ENCODE data around the gene GRK5. TPM values are rescaled to one million over a fixed set of nuclear protein-coding genes. Genes with fewer than 3 reads are reported as not detected.

The GRK5 gene
- total RNA-seq, 1 donor from 2014 or later, result 93.1 TPM

DNA sequence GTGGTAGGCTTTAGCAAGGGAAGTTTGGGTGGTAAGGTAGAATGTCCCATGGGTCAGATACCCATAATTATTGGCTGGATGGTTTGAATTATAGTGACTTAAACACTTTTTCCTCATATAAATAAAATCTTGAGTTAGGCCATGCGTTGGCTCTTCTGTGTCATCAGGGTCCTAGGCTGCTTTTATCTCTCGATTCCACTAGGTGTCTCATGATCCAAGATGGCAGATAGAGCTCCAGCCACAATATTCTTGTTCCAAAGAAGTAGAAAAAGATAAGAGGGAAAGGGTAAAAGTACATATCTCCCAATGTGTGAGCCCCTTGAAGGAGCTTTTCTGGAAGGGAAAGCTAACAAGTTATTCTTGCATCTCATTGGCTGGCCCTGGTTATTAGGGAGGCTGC lies 144.7 kb downstream of the GRK5 start:
- no peak for DNase-seq (ENCODE audit: extremely low read depth, low read depth, low spot score)

DNA sequence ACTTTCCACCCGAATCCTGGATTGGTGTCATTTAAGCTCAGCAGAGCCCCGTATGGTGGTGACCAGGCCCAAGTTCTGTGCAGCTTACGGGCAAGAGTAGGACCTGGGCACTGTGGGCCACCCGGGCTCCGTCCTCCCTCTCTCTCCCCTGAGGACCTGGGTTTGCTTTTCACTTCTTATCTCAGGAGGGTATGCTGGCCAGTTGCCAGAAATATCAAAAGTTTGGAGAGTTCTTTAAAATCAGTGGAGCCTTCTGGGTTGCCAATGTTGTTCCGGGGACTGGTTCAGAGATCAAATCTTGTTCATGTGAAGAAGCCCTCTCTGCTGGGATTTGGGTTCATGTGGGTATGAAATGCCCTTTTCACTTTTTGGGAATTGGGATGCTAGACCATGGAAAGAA lies 145.4 kb downstream of the GRK5 start:
- no peak for DNase-seq (ENCODE audit: extremely low read depth, low read depth, low spot score)

DNA sequence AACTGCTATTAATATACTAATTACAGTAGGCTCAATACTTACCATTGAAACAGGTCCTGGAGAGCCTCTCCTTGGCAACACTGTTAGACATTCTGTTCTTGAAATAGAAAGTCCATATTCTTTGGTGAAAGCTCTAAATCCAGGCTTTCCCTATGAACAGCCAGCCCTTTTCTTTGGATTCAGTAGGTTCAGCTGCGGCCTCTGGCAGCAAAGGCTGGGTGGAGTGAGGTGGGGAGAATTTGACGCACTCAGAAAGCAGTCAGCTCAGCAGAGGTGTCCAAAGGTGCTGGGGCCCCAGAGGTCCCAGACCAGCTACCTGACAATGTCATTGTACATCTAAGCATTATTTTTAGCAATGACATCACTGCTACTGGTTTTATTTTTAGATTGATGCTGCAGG lies 146.1 kb downstream of the GRK5 start:
- DNase-seq (ENCODE audit: extremely low read depth, low read depth, low spot score), result no peak

DNA sequence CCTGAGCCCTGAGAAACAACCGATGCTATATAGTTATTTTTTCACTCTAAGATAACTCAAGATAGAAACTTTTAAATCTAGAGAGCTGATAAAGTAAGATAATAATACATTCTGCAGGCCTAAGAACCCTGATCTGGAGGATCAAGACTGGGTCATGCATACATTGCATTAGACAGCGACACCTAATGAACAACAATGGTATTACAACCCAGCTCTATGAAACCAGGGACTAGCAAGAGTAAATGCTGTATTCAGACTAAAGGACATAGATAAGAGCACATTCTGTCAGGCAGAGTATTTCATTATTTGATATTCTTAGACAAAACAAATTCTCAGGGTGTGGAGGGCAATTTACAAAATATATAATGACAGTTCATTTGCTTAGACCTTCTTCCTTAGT lies 148.6 kb downstream of the GRK5 start:
- no peak for DNase-seq (ENCODE audit: extremely low read depth, low read depth, low spot score)

DNA sequence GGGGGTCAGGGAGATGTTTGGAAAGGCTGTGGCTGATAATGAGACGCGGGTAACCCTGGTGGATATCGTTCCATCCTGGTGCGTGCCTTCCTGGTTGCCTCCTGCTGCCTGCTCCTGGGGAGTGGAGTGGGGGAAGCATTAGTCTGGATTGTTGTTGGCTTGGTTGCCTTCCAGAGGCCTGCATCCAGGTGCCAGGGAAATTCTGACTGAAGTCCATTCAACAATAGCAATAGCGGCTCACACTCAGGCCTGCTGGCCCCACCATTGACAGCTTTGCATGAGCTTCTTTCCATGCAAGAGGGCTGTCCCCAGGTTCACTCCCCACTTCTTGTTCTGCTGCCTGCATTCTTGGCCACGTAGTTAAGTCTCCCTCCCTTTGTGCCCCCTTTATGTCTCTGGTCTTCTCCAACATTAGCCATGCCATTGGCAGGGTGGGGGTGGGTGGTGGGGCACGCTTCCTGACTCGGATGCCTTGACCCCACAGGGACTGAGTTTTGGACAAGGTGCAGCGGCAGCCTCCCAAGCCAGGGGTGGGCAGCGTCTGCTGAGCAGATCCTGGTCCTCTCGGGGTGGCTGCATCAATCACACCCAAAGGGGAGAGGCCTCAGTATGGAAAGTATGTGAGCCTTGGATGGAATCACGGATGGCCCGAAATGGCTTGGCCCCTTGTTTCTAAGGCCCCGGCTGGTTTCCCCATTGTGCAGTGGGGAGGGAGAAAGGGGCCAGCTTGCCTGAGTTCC lies 150.2 kb downstream of the GRK5 start:
- DNase-seq (ENCODE audit: extremely low read depth, low read depth, low spot score), result no peak

DNA sequence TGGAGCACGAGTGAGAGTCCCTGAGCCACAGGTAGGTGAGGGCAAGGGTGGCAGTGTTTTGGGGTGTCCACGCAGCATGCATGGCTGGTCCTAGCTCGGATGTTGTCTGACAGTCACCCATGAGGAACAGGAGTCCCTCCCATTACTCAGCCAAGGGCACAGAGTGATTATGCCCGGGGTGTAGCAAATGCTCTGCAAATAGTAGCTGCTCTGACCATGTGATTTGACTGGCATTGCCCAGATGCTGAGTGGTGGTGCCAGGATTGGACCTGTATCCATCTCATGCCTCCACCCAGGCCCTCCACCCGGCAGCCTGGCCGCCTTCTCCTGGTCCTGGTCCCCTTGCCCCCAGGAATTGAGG lies 150.8 kb downstream of the GRK5 start:
- DNase-seq (ENCODE audit: extremely low read depth, low read depth, low spot score), result no peak

DNA sequence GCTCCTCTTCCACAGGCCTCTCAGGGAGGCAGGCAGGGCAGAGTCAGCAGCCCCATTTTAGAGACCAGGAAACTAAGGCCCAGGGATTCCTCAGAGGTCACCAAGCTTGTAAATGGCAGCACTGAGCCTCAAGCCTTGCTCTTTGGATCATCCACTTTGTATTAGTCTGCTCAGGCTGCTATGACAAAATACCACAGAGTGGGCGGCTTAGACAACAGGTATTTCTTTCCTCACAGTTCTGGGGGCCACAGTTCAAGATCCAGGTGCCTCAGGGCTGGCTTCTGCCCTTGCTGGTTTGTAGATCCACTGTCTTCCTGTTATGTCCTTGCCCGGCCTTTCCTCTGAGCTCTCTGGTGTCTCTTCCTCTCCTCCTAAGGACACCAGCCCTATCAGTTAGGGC lies 151.2 kb downstream of the GRK5 start:
- DNase-seq (ENCODE audit: extremely low read depth, low read depth, low spot score), result no peak

DNA sequence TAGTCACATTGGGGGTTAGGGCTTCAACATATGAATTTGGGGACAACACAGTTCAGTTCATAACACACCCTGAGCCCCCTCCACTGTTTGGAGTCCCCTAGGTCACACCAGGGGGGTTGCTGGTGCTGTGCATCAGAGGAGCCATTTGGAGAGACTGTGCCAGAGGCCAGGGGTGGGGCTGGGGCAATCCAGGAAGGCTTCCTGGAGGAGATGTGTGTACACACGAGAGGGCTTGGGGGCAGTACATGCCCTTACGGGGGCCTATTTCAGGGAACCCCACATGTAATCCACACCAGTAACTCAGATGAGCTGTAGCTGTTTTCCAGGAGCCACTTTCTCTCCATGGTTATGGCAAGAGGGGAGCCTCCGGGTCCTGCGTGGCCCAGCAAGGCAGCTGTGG lies 151.7 kb downstream of the GRK5 start:
- DNase-seq (ENCODE audit: extremely low read depth, low read depth, low spot score), result no peak

DNA sequence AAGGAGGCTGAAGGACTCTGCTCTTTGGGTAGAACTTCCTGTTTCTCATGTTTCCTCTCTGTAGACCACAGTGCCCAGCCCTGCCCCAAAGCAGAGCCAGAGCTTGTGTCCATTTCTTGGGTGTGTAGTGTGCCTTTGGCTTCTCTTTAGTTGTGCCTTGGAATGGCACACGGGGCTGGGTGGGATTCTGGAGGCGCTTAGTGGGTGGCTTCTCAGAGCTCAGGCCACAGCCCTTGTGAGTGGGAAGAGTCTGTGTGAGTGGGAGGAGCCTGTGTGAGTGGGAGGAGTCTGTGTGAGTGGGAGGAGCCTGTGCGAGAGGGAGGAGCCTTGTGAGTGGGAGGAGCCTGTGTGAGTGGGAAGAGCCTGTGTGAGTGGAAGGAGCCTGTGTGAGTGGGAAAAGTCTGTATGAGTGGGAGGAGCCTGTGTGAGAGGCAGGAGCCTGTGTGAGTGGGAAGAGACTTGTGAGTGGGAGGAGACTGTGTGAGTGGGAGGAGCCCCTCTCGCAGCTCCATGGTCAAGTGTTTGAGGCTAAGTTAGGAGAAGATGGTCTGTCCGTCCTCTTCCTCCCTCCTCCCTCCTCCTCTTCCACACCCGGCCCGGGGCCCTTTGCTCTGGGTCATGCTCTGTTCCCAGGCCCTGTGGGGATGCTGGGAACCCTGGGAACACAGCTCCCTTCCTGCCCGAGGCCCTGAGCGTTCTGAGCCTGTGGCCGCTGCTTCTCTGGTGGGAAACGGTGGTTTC lies 153.0 kb downstream of the GRK5 start:
- no peak for DNase-seq (ENCODE audit: extremely low read depth, low read depth, low spot score)

DNA sequence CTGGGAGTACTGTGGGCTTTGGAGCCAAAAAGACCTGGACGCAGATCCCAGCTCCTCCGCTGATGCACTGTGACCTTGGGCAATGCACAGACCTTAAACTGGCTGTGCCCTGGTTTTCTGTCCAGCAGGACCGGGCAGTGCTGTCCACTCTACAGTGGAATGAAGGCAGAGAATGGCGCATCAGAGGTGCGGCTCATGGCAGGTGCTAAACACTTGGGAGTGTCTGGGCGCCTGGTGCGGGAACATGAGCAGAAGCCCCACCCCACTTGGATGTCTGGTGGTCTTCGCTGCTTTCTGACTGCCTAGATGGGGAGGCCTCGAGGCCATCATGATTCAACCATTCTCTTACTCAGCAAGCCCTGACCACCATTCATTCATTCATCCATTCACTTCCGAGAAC lies 153.7 kb downstream of the GRK5 start:
- DNase-seq (ENCODE audit: extremely low read depth, low read depth, low spot score), result no peak

DNA sequence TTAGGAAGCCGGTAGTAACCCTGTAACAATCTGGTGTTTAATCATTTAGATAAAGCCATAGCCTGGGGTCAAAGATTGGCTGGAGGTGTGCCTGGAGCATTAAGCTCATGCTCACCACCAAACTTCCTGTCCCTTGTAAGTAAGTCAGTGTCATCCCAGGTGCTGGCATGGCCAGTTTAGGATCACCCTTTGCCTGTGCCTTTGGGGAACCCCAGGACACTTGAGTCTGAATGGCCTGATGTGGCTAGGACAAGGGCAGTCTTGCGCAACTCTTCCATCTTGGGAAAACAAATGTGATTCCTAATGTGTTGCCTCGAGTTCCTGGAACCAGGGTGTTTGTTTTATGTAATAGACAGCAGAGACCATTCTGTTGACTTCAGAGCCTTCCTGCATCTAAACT lies 154.8 kb downstream of the GRK5 start:
- no peak for DNase-seq (ENCODE audit: extremely low read depth, low read depth, low spot score)

DNA sequence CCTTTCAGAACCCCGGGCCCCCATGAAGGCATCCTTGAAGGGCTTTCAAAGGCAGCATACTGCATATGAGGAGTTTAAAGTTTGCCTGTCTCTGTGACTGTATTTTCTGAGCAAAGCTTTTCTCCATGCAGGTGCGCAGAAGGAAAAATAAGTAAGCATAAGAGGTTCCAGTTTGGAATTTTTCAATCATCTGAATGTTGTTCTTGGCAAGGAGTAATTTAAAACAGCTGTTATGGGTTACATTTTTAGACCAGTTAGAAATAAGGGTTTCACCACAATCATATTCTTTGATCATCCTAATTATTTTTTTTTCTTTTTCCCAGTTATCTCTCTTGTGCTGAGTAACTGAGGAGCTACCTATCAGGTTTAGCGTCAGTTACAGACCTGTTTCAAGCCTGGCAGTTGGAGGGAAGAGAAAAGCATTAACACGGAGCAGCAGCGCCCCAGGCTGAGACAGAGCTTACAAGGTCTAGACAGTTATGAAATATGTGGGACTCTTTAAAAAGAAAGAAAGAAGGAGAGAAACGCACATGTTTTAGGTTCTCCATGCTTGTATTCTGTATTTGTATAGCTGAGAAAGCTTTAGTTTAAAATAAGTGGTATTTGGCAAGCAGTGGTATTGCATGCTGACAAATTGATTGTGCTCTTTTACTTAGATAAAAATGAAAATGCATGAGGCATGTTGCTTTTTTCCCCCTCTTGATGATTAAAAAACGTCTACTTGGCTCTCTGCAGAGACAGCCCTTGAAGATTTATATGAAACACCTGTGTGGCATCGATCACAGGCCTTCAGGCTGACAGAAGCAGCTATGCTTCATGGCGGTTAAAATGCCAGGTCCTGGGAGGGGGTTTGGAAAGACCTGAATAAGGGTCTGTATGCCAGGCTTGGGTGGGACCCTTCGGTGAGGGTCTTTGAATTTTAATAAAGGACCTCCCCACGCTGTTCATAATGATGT lies 157.6 kb downstream of the GRK5 start:
- DNase-seq (ENCODE audit: extremely low read depth, low read depth, low spot score), result no peak

DNA sequence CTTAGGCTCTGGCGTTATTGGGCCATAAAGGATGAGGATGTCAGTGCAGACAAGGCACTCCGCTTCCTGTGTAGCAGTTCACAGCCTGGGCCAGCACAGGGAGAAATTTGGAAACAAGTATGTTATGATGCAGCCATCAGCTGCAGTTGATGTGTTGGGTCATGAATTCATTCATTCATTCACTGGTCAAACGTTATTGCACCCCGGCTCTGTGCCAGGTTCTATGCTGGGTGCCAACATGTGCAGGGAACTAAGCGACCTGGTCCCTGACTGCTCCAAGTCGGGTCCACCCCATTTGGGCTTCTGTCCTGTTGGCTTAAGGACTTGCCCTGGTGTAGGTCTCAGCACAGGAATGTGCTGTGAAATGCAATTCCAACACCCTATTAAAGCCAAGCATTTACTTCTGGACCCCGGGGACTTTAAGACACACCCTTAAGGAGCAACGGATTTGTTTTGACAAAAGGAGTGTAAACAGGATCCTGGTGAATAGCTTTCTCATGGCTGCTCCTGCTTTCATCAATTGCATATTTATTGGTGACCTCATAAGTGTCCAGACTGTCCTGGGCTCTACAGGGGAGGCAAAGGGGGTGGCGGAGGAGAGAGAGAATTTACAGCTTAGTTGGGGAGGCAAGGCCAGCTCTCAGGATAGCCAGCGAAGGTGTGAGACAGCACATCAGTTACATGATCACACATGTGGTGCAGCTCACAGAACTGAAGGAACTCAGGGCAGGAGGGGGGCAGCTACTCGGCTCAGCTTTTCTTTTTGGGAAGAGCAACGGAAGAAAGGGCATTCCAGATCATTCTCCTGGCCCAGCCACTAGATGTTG lies 158.6 kb downstream of the GRK5 start:
- no peak for DNase-seq (ENCODE audit: extremely low read depth, low read depth, low spot score)

DNA sequence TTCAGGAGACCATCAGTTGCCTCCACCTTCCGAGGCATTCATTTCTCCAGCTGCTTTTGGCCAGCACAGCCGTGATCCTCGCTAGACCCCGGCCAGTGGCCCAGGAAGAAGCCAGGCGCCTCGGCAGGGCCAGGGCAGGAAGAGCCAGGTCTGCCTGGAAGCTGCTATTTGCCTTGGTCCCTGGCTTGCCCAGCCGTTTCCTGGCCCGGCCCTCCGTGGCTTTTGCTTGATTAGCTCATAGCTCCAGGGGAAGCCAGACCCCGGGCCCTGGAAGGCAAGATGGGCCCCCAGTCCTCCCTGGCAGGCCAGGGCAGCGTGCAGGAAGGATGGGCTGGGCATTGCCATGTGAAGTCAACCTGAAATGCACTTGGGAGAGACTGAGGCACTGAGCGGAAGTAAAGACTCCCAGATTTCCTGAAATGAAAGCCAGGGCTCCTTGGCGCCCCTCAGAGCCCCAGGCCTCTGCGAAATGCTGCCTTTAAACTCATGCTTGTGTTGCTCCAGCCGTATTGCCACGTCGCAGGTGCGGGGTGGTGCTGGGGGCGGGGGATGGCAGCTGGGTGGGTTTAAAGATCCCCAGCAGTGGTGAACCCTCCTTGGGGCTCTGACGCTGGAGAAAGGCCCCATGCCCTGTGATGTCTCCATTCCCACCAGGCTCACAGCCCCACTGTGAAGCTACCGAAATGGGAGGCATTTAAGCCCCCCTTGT lies 160.6 kb downstream of the GRK5 start:
- DNase-seq (ENCODE audit: extremely low read depth, low read depth, low spot score), result no peak

DNA sequence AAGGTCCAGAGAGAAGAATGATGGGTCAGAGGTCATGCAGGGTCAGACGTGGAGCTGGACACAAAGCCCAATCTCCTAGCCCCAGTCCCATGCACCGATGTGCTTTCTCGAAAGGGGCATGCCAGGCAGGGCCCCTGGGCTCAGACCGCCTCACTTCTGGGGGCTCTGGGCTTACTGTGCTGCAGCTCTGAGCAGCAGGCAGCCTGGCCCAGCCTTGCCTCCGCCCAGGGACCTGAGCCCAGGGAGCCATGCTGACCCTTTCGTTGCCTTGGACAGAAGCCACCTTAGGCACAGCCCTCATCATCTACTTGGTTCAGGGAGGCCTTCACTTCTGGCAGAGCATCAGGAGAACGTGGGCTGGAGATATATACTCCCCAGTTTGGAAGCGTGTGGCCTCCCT lies 161.2 kb downstream of the GRK5 start:
- DNase-seq (ENCODE audit: extremely low read depth, low read depth, low spot score), result no peak

DNA sequence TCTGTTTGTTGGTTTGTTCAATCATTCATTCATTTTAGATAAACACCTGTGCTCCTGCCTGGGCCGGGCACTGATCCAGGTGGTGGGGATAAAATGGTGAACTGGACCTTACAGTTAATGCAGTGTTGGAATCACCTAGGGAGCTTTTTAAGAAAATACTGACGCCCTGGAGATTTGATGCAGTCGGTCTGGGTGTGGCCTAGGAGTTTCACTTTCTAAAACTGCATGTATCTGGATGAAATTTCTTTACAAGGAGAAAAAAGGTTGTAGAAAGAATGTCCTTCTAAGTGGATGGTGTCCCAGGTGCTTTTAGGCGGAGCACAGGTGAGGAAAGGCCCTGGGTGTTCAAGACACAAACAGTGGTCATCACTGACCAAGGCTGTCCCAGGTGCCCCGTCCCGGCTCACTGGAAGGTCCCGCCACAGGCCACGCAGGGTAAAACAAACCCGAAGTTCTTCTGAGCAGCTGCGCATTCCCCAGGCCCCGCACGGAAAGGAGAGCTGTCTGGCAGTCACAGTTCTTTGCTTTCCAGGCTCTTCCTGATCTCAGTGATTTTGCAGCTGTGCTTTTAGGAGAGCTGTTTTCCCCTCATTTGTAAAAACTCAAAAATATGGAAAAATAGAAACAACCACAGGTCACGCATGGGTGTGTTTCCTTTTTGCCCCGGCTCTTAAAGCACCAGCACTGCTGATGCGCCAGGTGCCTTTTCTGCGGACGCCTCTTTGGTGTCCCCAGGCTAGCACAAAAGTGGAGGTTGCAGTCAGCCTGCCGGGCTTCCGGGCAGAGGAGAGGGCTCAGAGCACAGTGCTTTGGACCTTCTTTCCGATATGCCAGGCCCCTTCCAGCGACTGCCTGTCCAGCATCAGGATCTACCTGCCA lies 161.9 kb downstream of the GRK5 start:
- DNase-seq (ENCODE audit: extremely low read depth, low read depth, low spot score), result no peak

DNA sequence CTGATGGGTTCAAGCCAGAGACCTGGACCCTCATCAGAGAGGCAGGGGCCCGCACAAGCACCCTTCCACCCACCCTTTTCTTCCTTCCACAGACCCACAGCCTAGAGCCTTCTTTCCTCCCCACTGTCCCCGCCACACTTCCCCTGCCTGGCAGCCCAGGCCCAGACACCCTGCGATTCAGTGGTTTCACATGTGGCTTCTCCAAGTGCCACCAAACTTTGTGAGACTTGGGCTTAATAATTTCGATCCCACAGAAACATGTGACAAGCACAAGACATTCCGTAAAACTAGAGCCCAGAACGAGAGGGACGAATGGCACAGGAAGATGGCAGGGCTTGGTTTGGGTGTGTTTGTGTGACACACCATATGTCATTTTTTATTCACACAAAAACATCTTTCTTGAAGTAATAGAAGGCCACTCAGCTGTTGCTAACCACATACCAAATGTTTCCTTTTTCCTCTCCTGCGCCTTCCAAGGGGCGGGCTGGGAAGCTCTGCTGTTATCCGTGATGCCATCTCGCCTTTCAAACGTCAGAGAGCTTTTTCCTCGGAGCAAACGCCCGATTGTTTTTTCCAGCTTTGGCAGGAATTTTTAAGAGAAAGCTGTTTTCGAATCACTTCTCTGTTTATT lies 162.9 kb downstream of the GRK5 start:
- peak; percentile 78 for DNase-seq (ENCODE audit: extremely low read depth, low read depth, low spot score)

DNA sequence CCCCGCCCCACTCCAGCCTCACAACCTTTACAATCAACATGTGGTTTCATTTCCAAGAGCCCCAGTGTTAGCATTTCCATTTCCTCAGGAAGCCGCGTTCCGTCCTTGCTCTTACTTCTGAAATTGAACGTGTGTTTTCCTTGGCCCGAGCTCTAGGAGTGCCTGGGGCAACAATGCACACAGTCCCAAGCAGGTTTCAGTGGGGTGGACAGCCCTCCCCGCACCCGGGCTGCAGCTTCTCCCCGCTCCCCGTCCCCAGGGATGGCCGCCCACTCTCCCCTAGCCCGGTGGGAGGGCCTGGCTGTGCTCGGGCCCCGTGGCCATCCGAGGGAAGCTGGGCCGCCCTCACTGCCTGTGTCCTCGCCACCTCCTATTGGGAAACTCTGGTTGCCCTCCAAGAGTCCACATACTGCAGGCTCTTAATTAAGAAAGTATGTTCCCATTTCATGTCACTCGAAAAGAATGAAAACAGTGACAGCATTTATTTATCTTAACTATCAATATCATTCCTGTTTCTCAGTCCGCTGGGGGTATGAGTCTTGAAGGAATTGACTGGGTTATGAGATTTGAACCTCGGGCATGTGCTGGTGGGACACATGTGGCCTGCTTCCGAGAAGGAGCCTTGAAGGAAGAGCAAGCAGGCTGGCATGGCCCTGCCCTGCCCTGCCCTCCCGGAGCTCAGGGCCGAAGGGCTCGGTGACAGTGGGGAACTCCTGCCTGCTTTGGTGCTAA lies 163.8 kb downstream of the GRK5 start:
- DNase-seq (ENCODE audit: extremely low read depth, low read depth, low spot score), result peak; percentile 72
